Neuronal stem cell (in vitro differentiated cells): ENCODE data around the gene RAMP1.

Experiments used
- DNase-seq: peaks from one replicate; pipeline ENCODE4 v3.0.0-alpha.2; 2013; ENCODE audit warnings: low spot score
- H2AFZ ChIP-seq: one replicate; pipeline ENCODE4 v1.6.1; 2013; ENCODE audit warnings: mild to moderate bottlenecking, low read length, inconsistent platforms
- H2AK5ac ChIP-seq: 2 replicates; pipeline ENCODE4 v1.6.1; 2013; ENCODE audit warnings: low read depth, mild to moderate bottlenecking, inconsistent platforms, low read length, moderate library complexity, mixed read lengths
- H2BK120ac ChIP-seq: 2 replicates; pipeline ENCODE4 v1.6.1; 2013; ENCODE audit warnings: low read depth, mild to moderate bottlenecking, inconsistent platforms, low read length, moderate library complexity, mixed read lengths
- H2BK12ac ChIP-seq: one replicate; pipeline ENCODE4 v1.6.1; 2013; ENCODE audit warnings: low read length, inconsistent platforms
- H2BK15ac ChIP-seq: 2 replicates; pipeline ENCODE4 v1.6.1; 2013; ENCODE audit warnings: mild to moderate bottlenecking, low read length, inconsistent platforms, mixed read lengths
- H2BK5ac ChIP-seq: one replicate; pipeline ENCODE4 v1.6.1; 2013; ENCODE audit warnings: inconsistent platforms, mild to moderate bottlenecking, low read length, moderate library complexity
- H3K14ac ChIP-seq: one replicate; pipeline ENCODE4 v1.6.1; 2013; ENCODE audit warnings: low read length, inconsistent platforms
- H3K18ac ChIP-seq: 2 replicates; pipeline ENCODE4 v1.6.1; 2013; ENCODE audit warnings: low read length, inconsistent platforms
- H3K23ac ChIP-seq: 2 replicates; pipeline ENCODE4 v1.6.1; 2013; ENCODE audit warnings: low read depth, mild to moderate bottlenecking, mixed read lengths, low read length, inconsistent platforms; ENCODE audit not compliant: poor library complexity
- H3K27ac ChIP-seq: replicated peaks from 3 replicates; pipeline ENCODE4 v1.5.1; 2013; ENCODE audit warnings: low read length, inconsistent platforms
- H3K27me3 ChIP-seq, 3 experiments: 2 replicates each; pipeline ENCODE4 v1.6.1; 2013; ENCODE audit warnings: low read length in 3 of 3, mild to moderate bottlenecking in 2 of 3, inconsistent platforms in 1 of 3, low read depth in 1 of 3, mixed read lengths in 1 of 3, moderate library complexity in 1 of 3; ENCODE audit not compliant: control insufficient read depth in 3 of 3, insufficient read depth in 3 of 3
- H3K36me3 ChIP-seq, 2 donors: replicated peaks in 1 of 2; 2 replicates each; pipeline ENCODE4 v1.6.1; 2013; ENCODE audit warnings: low read length in 2 of 2; ENCODE audit not compliant: control insufficient read depth in 2 of 2, insufficient read depth in 2 of 2
- H3K4ac ChIP-seq: 2 replicates; pipeline ENCODE4 v1.6.1; 2013; ENCODE audit warnings: inconsistent platforms, mild to moderate bottlenecking, low read length, moderate library complexity
- H3K4me1 ChIP-seq, 2 donors: 1 replicate in 1 of 2; 2 replicates in 1 of 2; pipeline ENCODE4 v1.6.1; 2013; ENCODE audit warnings: low read length in 2 of 2, low read depth in 1 of 2; ENCODE audit not compliant: control insufficient read depth in 2 of 2, insufficient read depth in 1 of 2
- H3K4me2 ChIP-seq: one replicate; pipeline ENCODE4 v1.6.1; 2013; ENCODE audit warnings: mild to moderate bottlenecking, low read length, inconsistent platforms; ENCODE audit not compliant: insufficient read depth, poor library complexity, severe bottlenecking
- H3K4me3 ChIP-seq, 2 donors: 2 replicates each; pipeline ENCODE4 v1.5.1; 2013; ENCODE audit warnings: low read length in 2 of 2, mild to moderate bottlenecking in 2 of 2, inconsistent platforms in 1 of 2, moderate library complexity in 1 of 2
- H3K79me1 ChIP-seq: one replicate; pipeline ENCODE4 v1.6.1; 2013; ENCODE audit warnings: low read depth, mild to moderate bottlenecking, inconsistent platforms, low read length, moderate library complexity
- H3K9ac ChIP-seq: one replicate; pipeline ENCODE4 v1.6.1; 2013; ENCODE audit warnings: mild to moderate bottlenecking, low read depth, low read length, inconsistent platforms; ENCODE audit not compliant: poor library complexity
- H3K9me3 ChIP-seq, 2 donors: replicated peaks in 1 of 2; 2 replicates each; pipeline versions ENCODE3 to v1.6.1; 2013; ENCODE audit warnings: low read length in 2 of 2, mild to moderate bottlenecking in 2 of 2, inconsistent platforms in 1 of 2, low read depth in 1 of 2, mixed read lengths in 1 of 2, moderate library complexity in 1 of 2; ENCODE audit not compliant: control insufficient read depth in 2 of 2, insufficient read depth in 1 of 2
- H4K8ac ChIP-seq: one replicate; pipeline ENCODE4 v1.6.1; 2013; ENCODE audit warnings: low read depth, mild to moderate bottlenecking, inconsistent platforms, low read length, moderate library complexity
- H4K91ac ChIP-seq: one replicate; pipeline ENCODE4 v1.6.1; 2013; ENCODE audit warnings: low read length, low read depth, mild to moderate bottlenecking, inconsistent platforms; ENCODE audit not compliant: poor library complexity
- WGBS, 2 donors: extraction: QIAGEN DNeasy Blood & Tissue Kit; methylation state at CpG; one replicate each; pipeline ENCODE4 v1.1.7; 2013; ENCODE audit warnings: missing lambda C conversion rate in 2 of 2, mixed read lengths in 1 of 2; ENCODE audit not compliant: insufficient read length in 2 of 2, insufficient replicate concordance in 1 of 2; ENCODE audit errors: extremely low coverage in 2 of 2; 5-methylcytosine and 5-hydroxymethylcytosine counted together

RAMP1 gene

DNA sequence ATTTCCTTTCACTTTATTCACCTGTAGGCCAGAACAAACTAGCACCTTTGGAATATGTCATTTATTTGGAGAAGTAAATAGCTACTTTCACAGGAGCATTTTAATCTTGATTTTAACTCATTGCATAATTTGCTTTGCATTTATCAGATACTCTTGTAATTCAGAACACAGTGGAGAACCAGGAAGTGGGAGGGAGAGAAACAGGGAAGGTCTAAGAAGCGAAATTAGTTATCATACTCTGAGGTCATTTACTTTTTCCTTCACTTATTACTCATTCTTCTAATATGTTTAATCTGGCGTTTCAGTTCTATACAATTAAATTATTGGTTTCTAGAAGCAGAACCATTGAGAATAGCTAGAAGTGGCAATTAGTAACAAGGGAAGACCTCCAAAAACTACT lies 40.2 kb upstream of the RAMP1 start:
- Histone ChIP-seq H3K9me3 (no peaks in the 10 kb centered on the region), H3K27me3 (peaks cover 0 to 22% (median 0%) of the 10 kb centered on the region in 3 experiments), H3K18ac (no peak overlapping the region), H2AFZ (no peak overlapping the region), H4K91ac (no peak overlapping the region), H2AK5ac (no peak overlapping the region), H3K4me3 (no peak overlapping the region), H2BK5ac (no peak overlapping the region), H3K79me1 (no peaks in the 10 kb centered on the region), H2BK12ac (no peak overlapping the region), H3K27ac (no peak overlapping the region), H3K9ac (no peak overlapping the region), H2BK15ac (no peak overlapping the region), H3K36me3 (no peaks in the 10 kb centered on the region), H2BK120ac (no peak overlapping the region), H3K4ac (no peak overlapping the region), H3K23ac (no peak overlapping the region), H3K4me1 (no peaks in the 10 kb centered on the region), H3K14ac (no peak overlapping the region), H4K8ac (no peak overlapping the region), H3K4me2 (no peak overlapping the region)
- WGBS, 2 donors, result no CpG with 5 or more reads among the region's 2 CpGs
- no peak for DNase-seq

DNA sequence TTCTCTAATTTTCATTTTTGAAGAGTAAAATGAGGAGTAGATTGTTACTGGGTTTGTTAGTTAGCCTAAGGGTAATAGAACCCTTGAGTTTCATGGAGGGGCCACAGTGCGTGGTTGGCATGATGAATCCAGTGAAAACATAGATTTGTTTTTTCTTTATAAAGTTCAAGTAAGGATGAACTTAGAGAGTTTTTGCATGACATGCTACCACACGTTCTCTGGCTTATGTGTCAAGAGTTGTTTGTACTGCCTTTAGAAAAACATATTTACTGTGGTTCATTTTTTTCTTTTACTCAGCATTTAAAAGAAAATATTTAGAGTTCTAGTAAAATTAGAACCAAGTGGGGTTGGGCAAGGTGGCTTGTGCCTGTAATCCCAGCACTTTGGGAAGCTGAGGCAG lies 39.0 kb upstream of the RAMP1 start:
- no peak overlapping the region for H2BK5ac ChIP-seq
- H3K23ac ChIP-seq, result no peak overlapping the region
- H3K36me3 ChIP-seq, result no peaks in the 10 kb centered on the region
- no peak overlapping the region for H2BK120ac ChIP-seq
- H3K27ac ChIP-seq, result no peak overlapping the region
- no peak overlapping the region for H2BK15ac ChIP-seq
- H4K8ac ChIP-seq, result no peak overlapping the region
- no peak for DNase-seq
- H2AFZ ChIP-seq, result no peak overlapping the region
- no peak overlapping the region for H3K14ac ChIP-seq
- H3K9ac ChIP-seq, result no peak overlapping the region
- H4K91ac ChIP-seq, result no peak overlapping the region
- no peaks in the 10 kb centered on the region for H3K4me1 ChIP-seq
- no peak overlapping the region for H2BK12ac ChIP-seq
- peaks cover 0 to 19% (median 0%) of the 10 kb centered on the region in 3 experiments for H3K27me3 ChIP-seq
- no peak overlapping the region for H2AK5ac ChIP-seq
- no peaks in the 10 kb centered on the region for H3K79me1 ChIP-seq
- H3K18ac ChIP-seq, result no peak overlapping the region
- H3K4ac ChIP-seq, result no peak overlapping the region
- WGBS, 2 donors, result no CpG with 5 or more reads among the region's 2 CpGs
- no peak overlapping the region for H3K4me3 ChIP-seq
- no peak overlapping the region for H3K4me2 ChIP-seq
- no peaks in the 10 kb centered on the region for H3K9me3 ChIP-seq

DNA sequence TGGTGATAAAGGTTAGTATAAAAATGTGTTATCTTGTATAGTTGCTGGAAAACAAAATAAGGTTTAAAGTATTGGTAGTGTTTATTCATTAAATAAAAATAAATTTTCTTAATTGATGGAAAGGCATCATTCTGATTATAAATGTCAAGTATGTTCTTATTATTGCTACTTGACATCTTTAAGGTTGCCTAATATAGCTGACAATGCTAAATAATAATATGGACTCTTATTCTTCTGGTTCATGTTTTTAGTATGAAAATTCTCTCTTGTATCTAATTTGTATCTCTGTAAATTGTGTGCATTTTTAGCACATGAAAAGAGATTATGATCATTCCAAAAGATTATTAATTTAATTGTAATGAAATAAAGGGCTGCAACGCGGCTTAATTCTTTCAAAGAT lies 35.9 kb upstream of the RAMP1 start:
- no peak overlapping the region for H2AFZ ChIP-seq
- no peak for DNase-seq
- no peak overlapping the region for H3K4me3 ChIP-seq
- no peak overlapping the region for H3K23ac ChIP-seq
- no peaks in the 10 kb centered on the region for H3K27me3 ChIP-seq
- H3K4ac ChIP-seq, result no peak overlapping the region
- no peak overlapping the region for H3K14ac ChIP-seq
- no peak overlapping the region for H4K91ac ChIP-seq
- no peak overlapping the region for H2AK5ac ChIP-seq
- H3K79me1 ChIP-seq, result no peaks in the 10 kb centered on the region
- H3K18ac ChIP-seq, result no peak overlapping the region
- H2BK5ac ChIP-seq, result no peak overlapping the region
- H3K9me3 ChIP-seq, result no peaks in the 10 kb centered on the region
- H2BK12ac ChIP-seq, result no peak overlapping the region
- WGBS, 2 donors, result no CpG with 5 or more reads among the region's 2 CpGs
- H2BK120ac ChIP-seq, result no peak overlapping the region
- no peak overlapping the region for H3K4me2 ChIP-seq
- no peaks in the 10 kb centered on the region for H3K36me3 ChIP-seq
- H2BK15ac ChIP-seq, result no peak overlapping the region
- no peak overlapping the region for H4K8ac ChIP-seq
- peaks cover 0 to 7% of the 10 kb centered on the region in 2 donors for H3K4me1 ChIP-seq
- no peak overlapping the region for H3K9ac ChIP-seq
- no peak overlapping the region for H3K27ac ChIP-seq

DNA sequence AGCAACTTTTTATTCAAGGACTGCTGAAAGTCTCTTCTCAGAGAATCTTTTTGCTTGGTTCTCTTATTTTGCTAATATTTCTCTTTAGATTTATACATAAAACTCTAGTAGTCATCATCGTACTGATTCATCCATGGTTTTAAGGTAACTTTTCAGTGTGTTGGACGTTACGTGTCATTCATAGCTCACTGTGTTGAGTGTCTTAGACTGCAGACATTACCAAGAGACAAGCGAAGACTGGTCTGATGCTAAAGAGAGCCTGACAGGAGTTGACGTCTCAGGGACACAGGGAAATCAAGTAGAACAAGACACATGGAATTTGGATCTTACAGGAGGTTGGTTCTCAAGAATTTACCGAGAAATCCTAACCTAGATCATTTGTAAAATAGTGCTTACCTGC lies 35.3 kb upstream of the RAMP1 start:
- no peak overlapping the region for H3K14ac ChIP-seq
- peaks cover 0 to 7% of the 10 kb centered on the region in 2 donors for H3K4me1 ChIP-seq
- DNase-seq, result no peak
- no peaks in the 10 kb centered on the region for H3K79me1 ChIP-seq
- no peaks in the 10 kb centered on the region for H3K36me3 ChIP-seq
- no peak overlapping the region for H3K27ac ChIP-seq
- H3K9ac ChIP-seq, result no peak overlapping the region
- H3K27me3 ChIP-seq, result no peaks in the 10 kb centered on the region
- H2BK12ac ChIP-seq, result no peak overlapping the region
- H2AFZ ChIP-seq, result no peak overlapping the region
- H4K8ac ChIP-seq, result no peak overlapping the region
- no peak overlapping the region for H3K4me2 ChIP-seq
- no peak overlapping the region for H2BK15ac ChIP-seq
- WGBS, 2 donors, result no CpG with 5 or more reads among the region's 6 CpGs
- no peak overlapping the region for H4K91ac ChIP-seq
- no peak overlapping the region for H3K4ac ChIP-seq
- no peak overlapping the region for H3K23ac ChIP-seq
- H2BK5ac ChIP-seq, result no peak overlapping the region
- no peak overlapping the region for H3K4me3 ChIP-seq
- no peak overlapping the region for H2BK120ac ChIP-seq
- H3K9me3 ChIP-seq, result no peaks in the 10 kb centered on the region
- no peak overlapping the region for H3K18ac ChIP-seq
- H2AK5ac ChIP-seq, result no peak overlapping the region
